GM23338 (cell line): ENCODE measurements around the gene CDK14. TPM values are rescaled to one million over a fixed set of nuclear protein-coding genes. Genes with fewer than 3 reads are reported as not detected.

Experiments used
- ATAC-seq: fragments of 200-7000 bp; cut with Tn5 transposase; 3 replicates; pipeline ENCODE4 v1.9.1; 2020
- DNase-seq: peaks from one replicate; pipeline ENCODE4 v3.0.0-alpha.2; 2015; ENCODE audit warnings: low spot score
- H2AFZ ChIP-seq: fragments of 200-600 bp; sonication (generic); 2 replicates; pipeline ENCODE4 v1.8.0; 2016; ENCODE audit warnings: antibody characterized with exemption, mild to moderate bottlenecking, moderate library complexity
- H3F3A ChIP-seq: fragments of 200-600 bp; sonication (generic); replicated peaks from 2 replicates; pipeline ENCODE4 v1.8.0; 2017; ENCODE audit warnings: antibody characterized with exemption, mixed run types, low read depth
- H3K27ac ChIP-seq: fragments of 200-600 bp; sonication (generic); 2 replicates; pipeline ENCODE4 v1.6.1; 2016; ENCODE audit warnings: low read depth
- H3K27me3 ChIP-seq: fragments of 200-600 bp; sonication (generic); 2 replicates; pipeline ENCODE4 v1.8.0; 2016; ENCODE audit warnings: mild to moderate bottlenecking, mixed run types, moderate library complexity; ENCODE audit not compliant: insufficient read depth
- H3K36me3 ChIP-seq: fragments of 200-600 bp; sonication (generic); 2 replicates; pipeline ENCODE4 v1.8.0; 2016; ENCODE audit warnings: mild to moderate bottlenecking; ENCODE audit not compliant: insufficient read depth
- H3K4me1 ChIP-seq: fragments of 200-600 bp; sonication (generic); 2 replicates; pipeline ENCODE4 v1.8.0; 2016; ENCODE audit warnings: mild to moderate bottlenecking, moderate library complexity; ENCODE audit not compliant: insufficient read depth
- H3K4me2 ChIP-seq: fragments of 200-600 bp; sonication (generic); 2 replicates; pipeline ENCODE4 v1.7.1; 2017; ENCODE audit warnings: mixed run types
- H3K4me3 ChIP-seq: fragments of 200-600 bp; sonication (generic); 2 replicates; pipeline ENCODE4 v1.6.1; 2016; ENCODE audit warnings: mixed run types
- H3K79me2 ChIP-seq: fragments of 200-600 bp; sonication (generic); replicated peaks from 2 replicates; pipeline ENCODE4 v1.8.0; 2017; ENCODE audit warnings: mild to moderate bottlenecking; ENCODE audit not compliant: insufficient read depth
- H3K9me2 ChIP-seq: fragments of 200-600 bp; sonication (generic); 2 replicates; pipeline ENCODE4 v1.8.0; 2017; ENCODE audit not compliant: insufficient read depth
- H4K20me1 ChIP-seq: fragments of 200-600 bp; sonication (generic); replicated peaks from 2 replicates; pipeline ENCODE4 v1.8.0; 2017; ENCODE audit warnings: mild to moderate bottlenecking; ENCODE audit not compliant: insufficient read depth
- H3K27ac Mint-ChIP-seq: 2 replicates; pipeline ENCODE4 v1.8.0; 2020; ENCODE audit warnings: inconsistent platforms, mild to moderate bottlenecking, moderate library complexity, mixed read lengths
- H3K27me3 Mint-ChIP-seq: 3 replicates; pipeline ENCODE4 v1.8.0; 2022; ENCODE audit warnings: low read depth, mild to moderate bottlenecking, moderate library complexity, mixed read lengths, inconsistent platforms; ENCODE audit not compliant: insufficient read depth, poor library complexity
- H3K36me3 Mint-ChIP-seq: 3 replicates; pipeline ENCODE4 v1.8.0; 2021; ENCODE audit warnings: low read depth, mild to moderate bottlenecking, inconsistent platforms, moderate library complexity, mixed read lengths
- H3K4me1 Mint-ChIP-seq: 3 replicates; pipeline ENCODE4 v1.8.0; 2020; ENCODE audit warnings: mild to moderate bottlenecking, inconsistent platforms, mixed read lengths
- H3K4me3 Mint-ChIP-seq: 3 replicates; pipeline ENCODE4 v1.8.0; 2021; ENCODE audit warnings: moderate library complexity, mild to moderate bottlenecking, inconsistent platforms, mixed read lengths
- H3K9me3 Mint-ChIP-seq: 3 replicates; pipeline ENCODE4 v1.8.0; 2020; ENCODE audit warnings: moderate library complexity, mild to moderate bottlenecking, inconsistent platforms, mixed read lengths
- CREB1 ChIP-seq: fragments of 250-450 bp; sonication (Bioruptor Pico); IDR thresholded peaks from 2 replicates; pipeline ENCODE4 v1.5.0; 2020; ENCODE audit warnings: low read depth, mild to moderate bottlenecking, moderate library complexity
- EZH2 ChIP-seq: fragments of 200-600 bp; sonication (generic); IDR thresholded peaks from one replicate; pipeline ENCODE4 v1.8.0; 2017; ENCODE audit warnings: antibody characterized with exemption, mild to moderate bottlenecking, low read depth; ENCODE audit not compliant: unreplicated experiment
- EZH2phosphoT487 ChIP-seq: fragments of 200-600 bp; sonication (generic); IDR thresholded peaks from one replicate; pipeline ENCODE4 v1.8.1; 2018; ENCODE audit warnings: antibody characterized with exemption; ENCODE audit not compliant: unreplicated experiment
- JUNB ChIP-seq: IDR thresholded peaks from one replicate; pipeline ENCODE4 v1.6.1; 2016; ENCODE audit warnings: antibody characterized with exemption; ENCODE audit not compliant: unreplicated experiment
- NANOG ChIP-seq: IDR thresholded peaks from 2 replicates; pipeline ENCODE4 v1.6.1; 2016; ENCODE audit warnings: antibody characterized with exemption, borderline replicate concordance
- POLR2AphosphoS5 ChIP-seq: IDR thresholded peaks from 2 replicates; pipeline ENCODE4 v1.6.1; 2016; ENCODE audit warnings: antibody characterized with exemption, low read depth
- STAT1 ChIP-seq: IDR thresholded peaks from one replicate; pipeline ENCODE4 v1.6.1; 2016; ENCODE audit warnings: antibody characterized with exemption; ENCODE audit not compliant: unreplicated experiment
- ZNF114 ChIP-seq: fragments of 250-450 bp; sonication (Bioruptor Pico); IDR thresholded peaks from 2 replicates; pipeline ENCODE4 v1.5.0; 2020; ENCODE audit warnings: mild to moderate bottlenecking, moderate library complexity
- ZNF331 ChIP-seq: fragments of 250-450 bp; sonication (Bioruptor Pico); IDR thresholded peaks from 2 replicates; pipeline ENCODE4 v1.5.0; 2020; ENCODE audit warnings: low read depth, mild to moderate bottlenecking, moderate library complexity
- polyA plus RNA-seq: library from polyadenylated mRNA; unstranded; fragments of >200 nt; fragmentation: Nextera tagmentation; extraction: Ambion mirVana; gene quantifications from 2 replicates; pipeline ENCODE4 v1.2.1, GENCODE V29; 2016
- total RNA-seq: library from RNA; depleted of rRNA; stranded (reverse); fragments of >200 nt; shearing (Covaris generic); gene quantifications from 2 replicates; pipeline ENCODE4 v1.2.3, GENCODE V29; 2014
- TF ChIP-seq, protein P1 (sequence below): fragments of 250-450 bp; sonication (Bioruptor Pico); IDR thresholded peaks from 2 replicates; pipeline ENCODE4 v1.5.0; 2020; ENCODE audit warnings: mild to moderate bottlenecking, moderate library complexity
- TF ChIP-seq, protein P2 (sequence below): IDR thresholded peaks from 2 replicates; pipeline ENCODE4 v1.6.1; 2016; ENCODE audit warnings: antibody characterized with exemption
- TF ChIP-seq, protein P3 (sequence below): IDR thresholded peaks from one replicate; pipeline ENCODE4 v1.6.1; 2018; ENCODE audit warnings: antibody characterized with exemption; ENCODE audit not compliant: unreplicated experiment
- TF ChIP-seq, protein P4 (sequence below), 2 experiments: fragments of 200-600 bp in 1 of 2; sonication (generic) in 1 of 2; conservative IDR thresholded peaks; 2 replicates each; pipeline versions ENCODE4 v1.5.1 to v1.6.1; 2016 to 2017; ENCODE audit warnings: antibody characterized with exemption in 2 of 2, low read depth in 2 of 2, mild to moderate bottlenecking in 2 of 2, moderate library complexity in 1 of 2

CDK14 gene
- total and polyA plus RNA-seq, 2 experiments from 2014 or later: 11.2 to 24.0 TPM

DNA sequence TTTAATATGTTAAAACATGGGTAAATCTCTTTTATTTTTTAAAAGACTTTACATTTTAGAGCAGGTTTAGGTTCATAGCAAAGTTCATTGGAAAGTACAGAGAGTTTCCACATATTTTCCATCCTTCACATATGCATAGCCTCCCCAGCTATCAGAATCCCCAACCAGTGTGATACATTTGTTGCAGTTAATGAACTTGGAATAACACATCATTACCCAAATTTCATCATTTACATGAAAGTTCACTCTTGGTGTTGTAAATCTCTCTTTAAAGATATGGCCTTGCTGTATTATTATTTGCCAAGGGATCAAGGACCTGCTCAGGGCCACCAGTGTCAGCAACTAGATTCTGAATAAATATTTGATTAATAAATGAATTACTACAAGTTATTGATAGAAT is 263.4 kb downstream of the CDK14 start:
- Histone ChIP-seq H3K27ac (no peak overlapping the region), H3K79me2 (no peaks in the 10 kb centered on the region), H3K4me1 (no peaks in the 10 kb centered on the region), H3K27me3 (no peaks in the 10 kb centered on the region), H4K20me1 (no peaks in the 10 kb centered on the region), H3K9me2 (no peaks in the 10 kb centered on the region), H3K36me3 (no peaks in the 10 kb centered on the region), H3K4me2 (no peak overlapping the region), H3F3A (no peaks in the 10 kb centered on the region), H2AFZ (no peak overlapping the region), H3K4me3 (no peak overlapping the region)
- TF ChIP-seq STAT1 (no peak), EZH2 (no peak), EZH2phosphoT487 (no peak), POLR2AphosphoS5 (no peak), JUNB (no peak), ZNF114 (CRISPR knock-in tag) (no peak), CREB1 (CRISPR knock-in tag) (no peak), NANOG (no peak), ZNF331 (CRISPR knock-in tag) (no peak)
- TF ChIP-seq, protein P1, sequence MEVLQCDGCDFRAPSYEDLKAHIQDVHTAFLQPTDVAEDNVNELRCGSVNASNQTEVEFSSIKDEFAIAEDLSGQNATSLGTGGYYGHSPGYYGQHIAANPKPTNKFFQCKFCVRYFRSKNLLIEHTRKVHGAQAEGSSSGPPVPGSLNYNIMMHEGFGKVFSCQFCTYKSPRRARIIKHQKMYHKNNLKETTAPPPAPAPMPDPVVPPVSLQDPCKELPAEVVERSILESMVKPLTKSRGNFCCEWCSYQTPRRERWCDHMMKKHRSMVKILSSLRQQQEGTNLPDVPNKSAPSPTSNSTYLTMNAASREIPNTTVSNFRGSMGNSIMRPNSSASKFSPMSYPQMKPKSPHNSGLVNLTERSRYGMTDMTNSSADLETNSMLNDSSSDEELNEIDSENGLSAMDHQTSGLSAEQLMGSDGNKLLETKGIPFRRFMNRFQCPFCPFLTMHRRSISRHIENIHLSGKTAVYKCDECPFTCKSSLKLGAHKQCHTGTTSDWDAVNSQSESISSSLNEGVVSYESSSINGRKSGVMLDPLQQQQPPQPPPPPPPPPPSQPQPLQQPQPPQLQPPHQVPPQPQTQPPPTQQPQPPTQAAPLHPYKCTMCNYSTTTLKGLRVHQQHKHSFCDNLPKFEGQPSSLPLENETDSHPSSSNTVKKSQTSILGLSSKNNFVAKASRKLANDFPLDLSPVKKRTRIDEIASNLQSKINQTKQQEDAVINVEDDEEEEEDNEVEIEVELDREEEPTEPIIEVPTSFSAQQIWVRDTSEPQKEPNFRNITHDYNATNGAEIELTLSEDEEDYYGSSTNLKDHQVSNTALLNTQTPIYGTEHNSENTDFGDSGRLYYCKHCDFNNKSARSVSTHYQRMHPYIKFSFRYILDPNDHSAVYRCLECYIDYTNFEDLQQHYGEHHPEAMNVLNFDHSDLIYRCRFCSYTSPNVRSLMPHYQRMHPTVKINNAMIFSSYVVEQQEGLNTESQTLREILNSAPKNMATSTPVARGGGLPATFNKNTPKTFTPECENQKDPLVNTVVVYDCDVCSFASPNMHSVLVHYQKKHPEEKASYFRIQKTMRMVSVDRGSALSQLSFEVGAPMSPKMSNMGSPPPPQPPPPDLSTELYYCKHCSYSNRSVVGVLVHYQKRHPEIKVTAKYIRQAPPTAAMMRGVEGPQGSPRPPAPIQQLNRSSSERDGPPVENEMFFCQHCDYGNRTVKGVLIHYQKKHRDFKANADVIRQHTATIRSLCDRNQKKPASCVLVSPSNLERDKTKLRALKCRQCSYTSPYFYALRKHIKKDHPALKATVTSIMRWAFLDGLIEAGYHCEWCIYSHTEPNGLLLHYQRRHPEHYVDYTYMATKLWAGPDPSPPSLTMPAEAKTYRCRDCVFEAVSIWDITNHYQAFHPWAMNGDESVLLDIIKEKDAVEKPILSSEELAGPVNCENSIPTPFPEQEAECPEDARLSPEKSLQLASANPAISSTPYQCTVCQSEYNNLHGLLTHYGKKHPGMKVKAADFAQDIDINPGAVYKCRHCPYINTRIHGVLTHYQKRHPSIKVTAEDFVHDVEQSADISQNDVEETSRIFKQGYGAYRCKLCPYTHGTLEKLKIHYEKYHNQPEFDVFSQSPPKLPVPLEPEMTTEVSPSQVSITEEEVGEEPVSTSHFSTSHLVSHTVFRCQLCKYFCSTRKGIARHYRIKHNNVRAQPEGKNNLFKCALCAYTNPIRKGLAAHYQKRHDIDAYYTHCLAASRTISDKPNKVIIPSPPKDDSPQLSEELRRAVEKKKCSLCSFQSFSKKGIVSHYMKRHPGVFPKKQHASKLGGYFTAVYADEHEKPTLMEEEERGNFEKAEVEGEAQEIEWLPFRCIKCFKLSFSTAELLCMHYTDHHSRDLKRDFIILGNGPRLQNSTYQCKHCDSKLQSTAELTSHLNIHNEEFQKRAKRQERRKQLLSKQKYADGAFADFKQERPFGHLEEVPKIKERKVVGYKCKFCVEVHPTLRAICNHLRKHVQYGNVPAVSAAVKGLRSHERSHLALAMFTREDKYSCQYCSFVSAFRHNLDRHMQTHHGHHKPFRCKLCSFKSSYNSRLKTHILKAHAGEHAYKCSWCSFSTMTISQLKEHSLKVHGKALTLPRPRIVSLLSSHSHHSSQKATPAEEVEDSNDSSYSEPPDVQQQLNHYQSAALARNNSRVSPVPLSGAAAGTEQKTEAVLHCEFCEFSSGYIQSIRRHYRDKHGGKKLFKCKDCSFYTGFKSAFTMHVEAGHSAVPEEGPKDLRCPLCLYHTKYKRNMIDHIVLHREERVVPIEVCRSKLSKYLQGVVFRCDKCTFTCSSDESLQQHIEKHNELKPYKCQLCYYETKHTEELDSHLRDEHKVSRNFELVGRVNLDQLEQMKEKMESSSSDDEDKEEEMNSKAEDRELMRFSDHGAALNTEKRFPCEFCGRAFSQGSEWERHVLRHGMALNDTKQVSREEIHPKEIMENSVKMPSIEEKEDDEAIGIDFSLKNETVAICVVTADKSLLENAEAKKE: no peak
- TF ChIP-seq, protein P2, sequence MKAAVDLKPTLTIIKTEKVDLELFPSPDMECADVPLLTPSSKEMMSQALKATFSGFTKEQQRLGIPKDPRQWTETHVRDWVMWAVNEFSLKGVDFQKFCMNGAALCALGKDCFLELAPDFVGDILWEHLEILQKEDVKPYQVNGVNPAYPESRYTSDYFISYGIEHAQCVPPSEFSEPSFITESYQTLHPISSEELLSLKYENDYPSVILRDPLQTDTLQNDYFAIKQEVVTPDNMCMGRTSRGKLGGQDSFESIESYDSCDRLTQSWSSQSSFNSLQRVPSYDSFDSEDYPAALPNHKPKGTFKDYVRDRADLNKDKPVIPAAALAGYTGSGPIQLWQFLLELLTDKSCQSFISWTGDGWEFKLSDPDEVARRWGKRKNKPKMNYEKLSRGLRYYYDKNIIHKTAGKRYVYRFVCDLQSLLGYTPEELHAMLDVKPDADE: no peak
- TF ChIP-seq, protein P3, sequence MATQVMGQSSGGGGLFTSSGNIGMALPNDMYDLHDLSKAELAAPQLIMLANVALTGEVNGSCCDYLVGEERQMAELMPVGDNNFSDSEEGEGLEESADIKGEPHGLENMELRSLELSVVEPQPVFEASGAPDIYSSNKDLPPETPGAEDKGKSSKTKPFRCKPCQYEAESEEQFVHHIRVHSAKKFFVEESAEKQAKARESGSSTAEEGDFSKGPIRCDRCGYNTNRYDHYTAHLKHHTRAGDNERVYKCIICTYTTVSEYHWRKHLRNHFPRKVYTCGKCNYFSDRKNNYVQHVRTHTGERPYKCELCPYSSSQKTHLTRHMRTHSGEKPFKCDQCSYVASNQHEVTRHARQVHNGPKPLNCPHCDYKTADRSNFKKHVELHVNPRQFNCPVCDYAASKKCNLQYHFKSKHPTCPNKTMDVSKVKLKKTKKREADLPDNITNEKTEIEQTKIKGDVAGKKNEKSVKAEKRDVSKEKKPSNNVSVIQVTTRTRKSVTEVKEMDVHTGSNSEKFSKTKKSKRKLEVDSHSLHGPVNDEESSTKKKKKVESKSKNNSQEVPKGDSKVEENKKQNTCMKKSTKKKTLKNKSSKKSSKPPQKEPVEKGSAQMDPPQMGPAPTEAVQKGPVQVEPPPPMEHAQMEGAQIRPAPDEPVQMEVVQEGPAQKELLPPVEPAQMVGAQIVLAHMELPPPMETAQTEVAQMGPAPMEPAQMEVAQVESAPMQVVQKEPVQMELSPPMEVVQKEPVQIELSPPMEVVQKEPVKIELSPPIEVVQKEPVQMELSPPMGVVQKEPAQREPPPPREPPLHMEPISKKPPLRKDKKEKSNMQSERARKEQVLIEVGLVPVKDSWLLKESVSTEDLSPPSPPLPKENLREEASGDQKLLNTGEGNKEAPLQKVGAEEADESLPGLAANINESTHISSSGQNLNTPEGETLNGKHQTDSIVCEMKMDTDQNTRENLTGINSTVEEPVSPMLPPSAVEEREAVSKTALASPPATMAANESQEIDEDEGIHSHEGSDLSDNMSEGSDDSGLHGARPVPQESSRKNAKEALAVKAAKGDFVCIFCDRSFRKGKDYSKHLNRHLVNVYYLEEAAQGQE: no peak
- TF ChIP-seq, protein P4, sequence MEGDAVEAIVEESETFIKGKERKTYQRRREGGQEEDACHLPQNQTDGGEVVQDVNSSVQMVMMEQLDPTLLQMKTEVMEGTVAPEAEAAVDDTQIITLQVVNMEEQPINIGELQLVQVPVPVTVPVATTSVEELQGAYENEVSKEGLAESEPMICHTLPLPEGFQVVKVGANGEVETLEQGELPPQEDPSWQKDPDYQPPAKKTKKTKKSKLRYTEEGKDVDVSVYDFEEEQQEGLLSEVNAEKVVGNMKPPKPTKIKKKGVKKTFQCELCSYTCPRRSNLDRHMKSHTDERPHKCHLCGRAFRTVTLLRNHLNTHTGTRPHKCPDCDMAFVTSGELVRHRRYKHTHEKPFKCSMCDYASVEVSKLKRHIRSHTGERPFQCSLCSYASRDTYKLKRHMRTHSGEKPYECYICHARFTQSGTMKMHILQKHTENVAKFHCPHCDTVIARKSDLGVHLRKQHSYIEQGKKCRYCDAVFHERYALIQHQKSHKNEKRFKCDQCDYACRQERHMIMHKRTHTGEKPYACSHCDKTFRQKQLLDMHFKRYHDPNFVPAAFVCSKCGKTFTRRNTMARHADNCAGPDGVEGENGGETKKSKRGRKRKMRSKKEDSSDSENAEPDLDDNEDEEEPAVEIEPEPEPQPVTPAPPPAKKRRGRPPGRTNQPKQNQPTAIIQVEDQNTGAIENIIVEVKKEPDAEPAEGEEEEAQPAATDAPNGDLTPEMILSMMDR (conservative IDR thresholded peaks at IDR 0.05; ENCODE audit: low read depth in 2 of 2): no peak
- Mint-ChIP-seq H3K27ac (no peak overlapping the region), H3K4me1 (peaks cover 7% of the 10 kb centered on the region; the same call in 2 of the 3 replicates), H3K27me3 (no peaks in the 10 kb centered on the region), H3K9me3 (no peaks in the 10 kb centered on the region), H3K4me3 (no peak overlapping the region), H3K36me3 (no peaks in the 10 kb centered on the region)
- no peak for DNase-seq
- ATAC-seq: no peak
